ENCODE data around the gene SLC35B1.

DNA sequence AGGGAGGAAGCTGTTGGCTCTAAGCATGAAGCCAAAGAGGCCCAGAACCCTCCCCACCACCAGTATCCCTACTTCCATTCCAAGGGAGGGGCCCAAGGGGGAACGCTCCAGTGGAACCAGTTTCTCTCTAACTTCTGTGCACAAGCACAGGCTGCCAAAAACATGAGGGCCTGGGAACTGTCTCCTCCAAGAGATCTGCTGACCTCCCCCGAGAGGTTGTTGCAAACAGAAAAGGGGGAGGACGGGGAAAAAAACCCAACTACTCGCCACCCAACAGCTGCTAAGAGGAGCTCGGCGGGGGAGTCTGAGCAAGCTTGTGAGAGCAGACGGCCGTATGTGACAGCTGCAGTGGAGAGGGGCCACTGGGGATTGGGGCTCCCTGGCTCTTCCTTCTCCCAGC is 15.7 kb upstream of the SLC35B1 start:
- TF ChIP-seq, protein P1, sequence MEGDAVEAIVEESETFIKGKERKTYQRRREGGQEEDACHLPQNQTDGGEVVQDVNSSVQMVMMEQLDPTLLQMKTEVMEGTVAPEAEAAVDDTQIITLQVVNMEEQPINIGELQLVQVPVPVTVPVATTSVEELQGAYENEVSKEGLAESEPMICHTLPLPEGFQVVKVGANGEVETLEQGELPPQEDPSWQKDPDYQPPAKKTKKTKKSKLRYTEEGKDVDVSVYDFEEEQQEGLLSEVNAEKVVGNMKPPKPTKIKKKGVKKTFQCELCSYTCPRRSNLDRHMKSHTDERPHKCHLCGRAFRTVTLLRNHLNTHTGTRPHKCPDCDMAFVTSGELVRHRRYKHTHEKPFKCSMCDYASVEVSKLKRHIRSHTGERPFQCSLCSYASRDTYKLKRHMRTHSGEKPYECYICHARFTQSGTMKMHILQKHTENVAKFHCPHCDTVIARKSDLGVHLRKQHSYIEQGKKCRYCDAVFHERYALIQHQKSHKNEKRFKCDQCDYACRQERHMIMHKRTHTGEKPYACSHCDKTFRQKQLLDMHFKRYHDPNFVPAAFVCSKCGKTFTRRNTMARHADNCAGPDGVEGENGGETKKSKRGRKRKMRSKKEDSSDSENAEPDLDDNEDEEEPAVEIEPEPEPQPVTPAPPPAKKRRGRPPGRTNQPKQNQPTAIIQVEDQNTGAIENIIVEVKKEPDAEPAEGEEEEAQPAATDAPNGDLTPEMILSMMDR (IDR thresholded peaks at IDR 0.05): no peak
- TF ChIP-seq POLR2A (IDR thresholded peaks at IDR 0.05; ENCODE audit: low read length) (no peak), SREBF2 (IDR thresholded peaks at IDR 0.05) (no peak), RAD21 (conservative IDR thresholded peaks at IDR 0.05 in 1 of 2, IDR thresholded peaks at IDR 0.05 in 1 of 2) (no peak), MYC (IDR thresholded peaks at IDR 0.05; ENCODE audit: borderline replicate concordance, low read length) (no peak), EP300 (IDR thresholded peaks at IDR 0.05) (no peak), RFX5 (IDR thresholded peaks at IDR 0.05) (no peak), MAFK (IDR thresholded peaks at IDR 0.05; ENCODE audit: partially characterized antibody) (no peak), POLR2AphosphoS2 (conservative IDR thresholded peaks at IDR 0.05; ENCODE audit: low read length) (no peak), NFE2L2 (conservative IDR thresholded peaks at IDR 0.05; ENCODE audit: low read length) (no peak), ESRRA (IDR thresholded peaks at IDR 0.05; ENCODE audit: borderline replicate concordance, low read length) (no peak)
- TF ChIP-seq, protein P2, sequence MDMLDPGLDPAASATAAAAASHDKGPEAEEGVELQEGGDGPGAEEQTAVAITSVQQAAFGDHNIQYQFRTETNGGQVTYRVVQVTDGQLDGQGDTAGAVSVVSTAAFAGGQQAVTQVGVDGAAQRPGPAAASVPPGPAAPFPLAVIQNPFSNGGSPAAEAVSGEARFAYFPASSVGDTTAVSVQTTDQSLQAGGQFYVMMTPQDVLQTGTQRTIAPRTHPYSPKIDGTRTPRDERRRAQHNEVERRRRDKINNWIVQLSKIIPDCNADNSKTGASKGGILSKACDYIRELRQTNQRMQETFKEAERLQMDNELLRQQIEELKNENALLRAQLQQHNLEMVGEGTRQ (IDR thresholded peaks at IDR 0.05): no peak
- TF ChIP-seq, protein P3, sequence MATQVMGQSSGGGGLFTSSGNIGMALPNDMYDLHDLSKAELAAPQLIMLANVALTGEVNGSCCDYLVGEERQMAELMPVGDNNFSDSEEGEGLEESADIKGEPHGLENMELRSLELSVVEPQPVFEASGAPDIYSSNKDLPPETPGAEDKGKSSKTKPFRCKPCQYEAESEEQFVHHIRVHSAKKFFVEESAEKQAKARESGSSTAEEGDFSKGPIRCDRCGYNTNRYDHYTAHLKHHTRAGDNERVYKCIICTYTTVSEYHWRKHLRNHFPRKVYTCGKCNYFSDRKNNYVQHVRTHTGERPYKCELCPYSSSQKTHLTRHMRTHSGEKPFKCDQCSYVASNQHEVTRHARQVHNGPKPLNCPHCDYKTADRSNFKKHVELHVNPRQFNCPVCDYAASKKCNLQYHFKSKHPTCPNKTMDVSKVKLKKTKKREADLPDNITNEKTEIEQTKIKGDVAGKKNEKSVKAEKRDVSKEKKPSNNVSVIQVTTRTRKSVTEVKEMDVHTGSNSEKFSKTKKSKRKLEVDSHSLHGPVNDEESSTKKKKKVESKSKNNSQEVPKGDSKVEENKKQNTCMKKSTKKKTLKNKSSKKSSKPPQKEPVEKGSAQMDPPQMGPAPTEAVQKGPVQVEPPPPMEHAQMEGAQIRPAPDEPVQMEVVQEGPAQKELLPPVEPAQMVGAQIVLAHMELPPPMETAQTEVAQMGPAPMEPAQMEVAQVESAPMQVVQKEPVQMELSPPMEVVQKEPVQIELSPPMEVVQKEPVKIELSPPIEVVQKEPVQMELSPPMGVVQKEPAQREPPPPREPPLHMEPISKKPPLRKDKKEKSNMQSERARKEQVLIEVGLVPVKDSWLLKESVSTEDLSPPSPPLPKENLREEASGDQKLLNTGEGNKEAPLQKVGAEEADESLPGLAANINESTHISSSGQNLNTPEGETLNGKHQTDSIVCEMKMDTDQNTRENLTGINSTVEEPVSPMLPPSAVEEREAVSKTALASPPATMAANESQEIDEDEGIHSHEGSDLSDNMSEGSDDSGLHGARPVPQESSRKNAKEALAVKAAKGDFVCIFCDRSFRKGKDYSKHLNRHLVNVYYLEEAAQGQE (IDR thresholded peaks at IDR 0.05): no peak

All from A549 (cell line).